LNCAP (cell line): ENCODE measurements around the gene CRBN.

Experiments
- TF ChIP-seq, protein P1 (sequence below): fragments of 450-650 bp; IDR thresholded peaks from 2 replicates; pipeline ENCODE4 v1.5.1; 2017; ENCODE audit warnings: mild to moderate bottlenecking

Gene CRBN

DNA sequence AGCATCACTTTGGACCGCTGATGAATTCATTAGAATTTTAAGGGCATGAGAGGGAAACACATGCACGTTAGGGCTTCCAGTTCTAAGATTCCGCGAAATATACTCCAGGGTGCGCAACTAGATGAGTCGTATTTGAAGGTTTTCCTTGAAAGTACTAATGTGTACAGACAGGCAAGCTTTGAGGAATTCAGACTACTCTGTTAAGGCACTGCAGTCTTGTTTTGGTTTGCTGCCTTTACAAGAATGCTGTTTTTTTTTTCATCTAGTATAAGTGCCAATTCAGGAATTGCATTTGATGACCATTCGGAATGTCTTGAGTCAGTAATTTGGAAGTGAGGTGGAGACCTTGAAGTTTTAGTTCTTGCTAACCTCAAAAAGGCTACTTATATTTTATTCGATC lies 33.7 kb downstream of the CRBN start:
- TF ChIP-seq, protein P1, sequence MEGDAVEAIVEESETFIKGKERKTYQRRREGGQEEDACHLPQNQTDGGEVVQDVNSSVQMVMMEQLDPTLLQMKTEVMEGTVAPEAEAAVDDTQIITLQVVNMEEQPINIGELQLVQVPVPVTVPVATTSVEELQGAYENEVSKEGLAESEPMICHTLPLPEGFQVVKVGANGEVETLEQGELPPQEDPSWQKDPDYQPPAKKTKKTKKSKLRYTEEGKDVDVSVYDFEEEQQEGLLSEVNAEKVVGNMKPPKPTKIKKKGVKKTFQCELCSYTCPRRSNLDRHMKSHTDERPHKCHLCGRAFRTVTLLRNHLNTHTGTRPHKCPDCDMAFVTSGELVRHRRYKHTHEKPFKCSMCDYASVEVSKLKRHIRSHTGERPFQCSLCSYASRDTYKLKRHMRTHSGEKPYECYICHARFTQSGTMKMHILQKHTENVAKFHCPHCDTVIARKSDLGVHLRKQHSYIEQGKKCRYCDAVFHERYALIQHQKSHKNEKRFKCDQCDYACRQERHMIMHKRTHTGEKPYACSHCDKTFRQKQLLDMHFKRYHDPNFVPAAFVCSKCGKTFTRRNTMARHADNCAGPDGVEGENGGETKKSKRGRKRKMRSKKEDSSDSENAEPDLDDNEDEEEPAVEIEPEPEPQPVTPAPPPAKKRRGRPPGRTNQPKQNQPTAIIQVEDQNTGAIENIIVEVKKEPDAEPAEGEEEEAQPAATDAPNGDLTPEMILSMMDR = no peak

DNA sequence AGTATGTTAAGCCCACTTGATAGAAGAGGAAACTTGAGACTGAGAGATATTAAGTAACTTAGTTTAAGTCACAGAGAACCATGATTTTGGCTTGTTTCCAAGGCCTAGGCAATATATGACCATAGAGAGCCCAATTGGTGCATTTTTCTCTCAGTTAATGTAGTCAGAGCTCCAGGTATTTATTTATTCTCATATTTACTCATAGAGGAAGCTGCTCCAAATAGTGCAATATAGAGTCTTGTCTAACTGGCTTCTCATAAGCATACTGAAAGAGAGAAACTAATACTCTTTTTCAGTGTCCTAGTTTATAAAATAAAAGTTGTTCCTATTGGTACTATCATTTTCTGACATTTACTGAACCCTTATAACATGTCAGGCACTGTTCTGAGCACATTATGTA lies 37.6 kb downstream of the CRBN start:
- TF ChIP-seq, protein P1 = no peak

DNA sequence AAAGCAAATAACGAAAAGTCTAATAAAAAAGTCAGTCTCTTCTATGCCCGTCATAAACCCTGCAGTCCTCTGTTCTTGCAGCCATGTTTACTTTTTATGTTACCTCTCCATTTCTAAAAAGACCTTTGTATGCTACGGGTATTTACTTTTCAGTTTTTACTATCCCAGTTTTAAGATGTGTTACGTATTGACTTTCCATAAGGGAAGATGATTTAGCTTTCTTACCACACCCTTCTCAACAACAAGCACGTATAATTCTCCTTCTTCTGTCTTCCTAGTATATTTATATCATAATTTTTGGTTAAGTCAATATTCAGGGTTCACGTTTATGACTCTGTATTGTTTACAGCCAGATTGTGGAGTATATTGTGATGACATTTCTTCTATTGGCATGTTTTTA lies 42.0 kb downstream of the CRBN start:
- TF ChIP-seq, protein P1 = no peak

DNA sequence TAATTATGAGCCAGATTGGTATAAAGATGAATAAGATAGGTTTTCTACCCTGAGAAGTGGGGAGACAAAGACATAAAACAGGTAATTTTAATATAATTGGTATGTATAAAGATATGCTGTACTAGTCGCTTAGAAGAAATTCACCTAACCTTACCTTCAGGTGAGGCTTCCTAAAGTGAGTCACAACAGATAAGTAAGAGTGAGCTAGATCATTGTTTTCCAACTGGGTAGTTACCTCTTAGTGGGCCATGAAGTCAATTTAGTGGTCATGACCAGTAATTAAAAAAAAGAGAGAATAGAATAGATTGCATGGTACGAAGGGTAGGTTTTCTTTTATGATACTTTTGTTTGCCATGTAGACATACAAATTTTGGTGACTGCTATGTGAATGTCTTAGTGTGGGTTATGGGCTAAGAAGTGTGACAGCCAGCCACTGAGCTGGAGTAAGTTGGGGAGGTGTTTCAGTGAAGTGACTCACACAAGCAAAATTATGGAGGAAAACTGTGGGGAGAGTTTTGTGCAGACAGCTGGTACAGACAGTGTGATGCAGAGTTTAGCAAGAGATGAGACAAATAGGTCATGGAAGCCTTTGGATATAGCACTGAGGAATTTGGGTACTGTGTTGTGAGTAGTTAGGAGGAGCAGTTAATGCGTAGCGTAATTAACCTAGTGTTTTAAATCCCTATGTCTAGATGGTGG lies 44.6 kb downstream of the CRBN start:
- TF ChIP-seq, protein P1 = no peak

DNA sequence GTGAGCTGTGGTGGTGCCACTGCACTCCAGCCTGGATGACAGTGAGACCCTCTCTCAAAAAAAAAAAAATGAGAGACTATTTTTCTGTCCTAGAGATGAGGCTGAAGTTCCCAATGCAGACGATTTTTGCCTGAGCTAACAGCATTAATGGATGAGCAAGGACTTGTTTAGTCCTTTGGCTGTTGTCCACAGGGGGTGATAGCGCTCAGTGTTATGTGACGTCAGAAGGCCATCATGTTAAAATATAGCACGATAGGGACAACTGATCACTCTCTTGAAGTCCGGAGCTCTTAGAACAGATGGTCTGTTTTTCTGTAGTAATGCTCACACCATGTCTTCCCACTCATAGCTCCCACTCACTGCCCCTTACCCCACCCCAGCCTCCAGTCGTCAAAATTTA lies 46.0 kb downstream of the CRBN start:
- TF ChIP-seq, protein P1 = no peak

DNA sequence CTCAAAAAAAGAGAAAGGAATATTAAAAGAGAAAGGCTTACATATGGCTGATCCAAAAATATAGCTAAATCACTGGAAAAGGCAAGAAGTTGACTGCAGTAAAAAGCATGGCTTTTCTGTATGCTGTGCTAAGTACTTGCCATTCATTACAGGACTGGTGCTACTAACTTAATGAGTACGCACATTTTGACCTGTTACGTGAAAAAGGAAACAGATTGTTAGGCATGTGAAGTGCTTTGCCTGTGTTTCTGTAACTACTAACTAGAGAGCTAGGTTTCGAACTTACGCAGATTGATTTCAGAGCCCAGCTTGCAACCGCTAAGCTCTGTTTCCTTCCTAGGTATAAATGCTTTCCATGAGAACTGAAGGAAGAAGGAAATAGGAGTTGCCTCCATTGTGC lies 49.9 kb downstream of the CRBN start:
- TF ChIP-seq, protein P1 = no peak

DNA sequence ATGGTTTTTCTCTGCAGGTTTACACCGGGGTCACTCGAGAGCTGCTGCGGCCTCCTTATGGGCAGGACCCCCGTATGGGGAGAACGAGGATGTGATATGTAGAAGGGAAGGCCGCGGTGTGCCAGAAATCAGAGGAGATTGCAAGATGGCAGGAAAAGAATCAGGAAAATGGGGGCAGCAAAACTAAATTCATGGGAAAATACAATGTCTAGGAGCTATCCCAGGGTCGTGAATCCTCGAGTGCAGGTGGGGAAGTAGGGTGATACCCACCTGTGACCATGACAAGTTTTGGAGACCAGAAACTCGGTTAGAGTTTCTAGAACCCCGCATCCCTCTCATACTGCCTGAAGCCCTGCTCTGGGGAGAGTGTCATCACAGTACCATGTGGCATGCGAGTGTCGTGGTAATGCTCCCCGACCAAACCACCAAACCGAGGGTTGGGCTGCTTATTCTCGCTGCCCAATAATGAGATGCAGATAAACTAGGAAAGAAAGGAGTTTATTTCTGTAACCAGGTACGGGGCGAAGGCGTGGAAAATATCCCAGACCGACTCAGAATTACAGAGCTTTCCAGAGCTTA lies 52.0 kb downstream of the CRBN start:
- TF ChIP-seq, protein P1 = no peak
